PFSK-1 (cell line): ENCODE measurements around the gene SELENOO.

ENCODE experiments used
- POLR2AphosphoS5 ChIP-seq: IDR thresholded peaks from 2 replicates; pipeline ENCODE4 v1.6.1; 2012; ENCODE audit warnings: low read depth, mild to moderate bottlenecking, control low read depth, low read length, moderate library complexity
- SIN3A ChIP-seq: IDR thresholded peaks from 2 replicates; pipeline ENCODE4 v1.6.1; 2012; ENCODE audit warnings: mild to moderate bottlenecking, low read length, moderate library complexity, borderline replicate concordance; ENCODE audit not compliant: insufficient read depth

DNA sequence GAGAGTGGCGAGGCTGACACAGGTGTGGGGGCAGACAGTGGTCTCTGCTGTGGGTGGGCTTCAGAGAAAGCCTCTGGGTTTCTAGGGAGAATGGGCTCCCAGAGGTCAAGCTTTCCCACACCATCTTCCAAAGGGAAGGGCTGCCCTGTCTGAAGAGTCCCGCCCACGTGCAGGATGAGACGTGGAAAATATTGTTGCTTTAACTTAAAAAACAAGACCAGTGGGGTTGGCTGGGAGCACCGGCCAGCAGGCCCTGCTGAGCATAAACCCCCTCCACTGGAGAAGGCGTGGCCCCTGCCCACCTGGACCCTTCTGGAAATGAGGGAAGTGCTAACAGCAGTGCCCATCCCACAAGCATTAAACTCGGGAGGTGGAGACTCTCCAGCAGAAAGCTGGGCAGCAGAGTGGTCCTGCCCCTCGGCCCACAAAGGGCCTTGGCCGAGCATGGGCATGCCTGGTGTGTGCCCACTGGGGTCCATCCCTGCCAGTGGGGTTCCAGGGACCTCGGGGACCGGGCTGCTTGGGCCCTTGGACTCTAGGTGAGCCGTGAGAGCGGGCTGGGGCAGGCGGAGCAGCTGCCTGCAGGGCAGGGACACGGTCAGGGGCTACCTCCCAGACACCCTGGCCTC lies 15.4 kb downstream of the SELENOO start:
- TF ChIP-seq POLR2AphosphoS5: no peak
- TF ChIP-seq SIN3A: no peak
